ENCODE results near the gene NAT14. TPM values are rescaled to one million over a fixed set of nuclear protein-coding genes. Genes with fewer than 3 reads are reported as not detected.
"Not testable (repeated sequence)": the region's sequence is repeated elsewhere in the genome, so short reads cannot be mapped to it uniquely, and the experiment has no call there.

Gene NAT14
- polyA plus RNA-seq, 1 donor (not counting 4 experiments of a cell fraction or from before 2014, with no cell fraction given): 11.0 TPM

DNA sequence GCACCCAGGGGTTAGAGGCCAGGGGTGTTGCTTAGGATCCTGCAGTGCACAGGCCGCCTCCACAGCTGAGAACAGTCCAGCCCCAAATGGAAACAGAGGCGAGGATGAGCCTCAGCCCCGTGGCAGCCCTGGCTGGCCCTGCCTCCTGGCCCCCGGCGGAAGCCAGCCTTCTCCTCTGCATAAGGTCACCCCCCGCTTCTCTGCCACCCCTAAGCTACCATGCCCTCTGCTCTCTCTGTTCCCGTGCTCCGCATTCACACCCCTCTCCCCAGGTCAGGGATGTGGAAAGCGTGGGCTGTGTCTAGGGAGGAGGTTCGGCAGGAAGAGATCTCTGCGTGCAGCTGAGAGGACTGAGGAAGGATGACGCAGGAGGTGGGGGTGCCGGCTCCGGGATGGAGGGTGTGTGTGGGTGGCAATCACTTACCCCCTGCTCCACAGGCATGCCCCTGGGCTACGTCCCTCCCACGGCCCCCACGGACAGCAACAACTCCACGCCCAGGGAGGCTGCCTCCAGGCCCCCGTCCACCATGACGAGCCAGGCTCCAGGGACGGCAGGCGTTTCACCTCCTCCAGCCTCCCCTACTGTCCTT is 9.3 kb downstream of the NAT14 start:
- Histone ChIP-seq H3K4me2 (ENCODE audit: control insufficient read depth, extremely low read depth, insufficient read depth, low read depth, low read length) (no peak overlapping the region), H3K9ac (ENCODE audit: control insufficient read depth, extremely low read depth, insufficient read depth, low read length) (no peak overlapping the region)

DNA sequence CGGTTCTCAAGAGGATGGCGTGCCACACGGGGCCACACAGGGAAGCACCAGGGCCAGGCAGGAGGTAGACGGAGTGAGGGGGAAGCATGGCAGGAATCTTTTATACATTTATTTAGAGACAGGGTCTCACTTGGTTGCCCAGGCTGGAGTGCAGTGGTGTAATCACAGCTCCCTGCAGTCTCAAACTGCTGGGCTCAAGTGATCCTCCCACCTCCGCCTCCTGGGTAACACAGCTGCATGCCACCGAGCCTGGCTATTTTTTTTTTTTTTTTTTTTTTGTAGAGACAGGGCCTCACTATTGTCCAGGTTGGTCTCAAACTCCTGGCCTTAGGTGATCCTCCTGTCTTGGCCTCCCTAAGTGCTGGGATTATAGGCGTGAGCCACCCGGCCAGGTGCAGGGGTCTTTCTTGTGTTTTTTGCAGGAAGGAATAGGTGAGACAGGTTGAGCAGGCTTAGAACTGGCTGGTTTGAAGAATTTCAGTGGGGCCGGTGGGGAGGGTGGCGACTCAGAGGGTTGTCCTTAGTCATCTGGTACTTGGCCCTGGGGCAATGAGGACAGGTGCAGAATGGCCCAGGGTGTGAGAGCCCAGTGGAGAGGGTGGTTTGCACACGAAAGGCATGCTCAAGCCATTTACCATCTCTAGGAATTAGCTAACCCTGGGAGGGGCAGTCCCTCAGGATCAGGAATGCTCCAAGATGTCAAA is 10.8 kb downstream of the NAT14 start:
- Histone ChIP-seq H4K20me1 (ENCODE audit: control insufficient read depth, extremely low read depth, insufficient read depth, low read length) (no peaks in the 10 kb centered on the region), H2AFZ (ENCODE audit: control insufficient read depth, low read length) (no peak overlapping the region), H3K9me1 (ENCODE audit: control insufficient read depth, extremely low read depth, insufficient read depth, low read length) (no peaks in the 10 kb centered on the region), H3K9ac (ENCODE audit: control insufficient read depth, extremely low read depth, insufficient read depth, low read length) (no peak overlapping the region), H3K27ac (ENCODE audit: control insufficient read depth, insufficient read depth, low read length) (no peak overlapping the region), H3K27me3 (ENCODE audit: control insufficient read depth, extremely low read depth, insufficient read depth, low read length) (peaks cover 48% of the 10 kb centered on the region), H3K4me2 (ENCODE audit: control insufficient read depth, extremely low read depth, insufficient read depth, low read depth, low read length) (no peak overlapping the region), H3K4me1 (ENCODE audit: control insufficient read depth, extremely low read depth, insufficient read depth, low read length) (peaks cover 6% of the 10 kb centered on the region), H3K79me2 (ENCODE audit: control insufficient read depth, insufficient read depth, low read length) (no peaks in the 10 kb centered on the region), H3K4me3 (ENCODE audit: control insufficient read depth in 2 of 3, extremely low read depth in 1 of 3, insufficient read depth in 2 of 3, low read depth in 1 of 3, low read length in 3 of 3) (no peak overlapping the region), H3K9me3 (ENCODE audit: control insufficient read depth, low read depth, low read length) (no peaks in the 10 kb centered on the region), H3K36me3 (ENCODE audit: control insufficient read depth in 2 of 2, extremely low read depth in 1 of 2, insufficient read depth in 2 of 2, low read length in 2 of 2) (no peaks in the 10 kb centered on the region)
- dilution Hi-C loops (cut with MboI; ENCODE audit: extremely low pct_ligation_motif_present, low sequenced_read_pairs): no loop called here
- TF ChIP-seq EZH2 (IDR thresholded peaks at IDR 0.05; ENCODE audit: low read length): no peak
- TF ChIP-seq, protein P1, sequence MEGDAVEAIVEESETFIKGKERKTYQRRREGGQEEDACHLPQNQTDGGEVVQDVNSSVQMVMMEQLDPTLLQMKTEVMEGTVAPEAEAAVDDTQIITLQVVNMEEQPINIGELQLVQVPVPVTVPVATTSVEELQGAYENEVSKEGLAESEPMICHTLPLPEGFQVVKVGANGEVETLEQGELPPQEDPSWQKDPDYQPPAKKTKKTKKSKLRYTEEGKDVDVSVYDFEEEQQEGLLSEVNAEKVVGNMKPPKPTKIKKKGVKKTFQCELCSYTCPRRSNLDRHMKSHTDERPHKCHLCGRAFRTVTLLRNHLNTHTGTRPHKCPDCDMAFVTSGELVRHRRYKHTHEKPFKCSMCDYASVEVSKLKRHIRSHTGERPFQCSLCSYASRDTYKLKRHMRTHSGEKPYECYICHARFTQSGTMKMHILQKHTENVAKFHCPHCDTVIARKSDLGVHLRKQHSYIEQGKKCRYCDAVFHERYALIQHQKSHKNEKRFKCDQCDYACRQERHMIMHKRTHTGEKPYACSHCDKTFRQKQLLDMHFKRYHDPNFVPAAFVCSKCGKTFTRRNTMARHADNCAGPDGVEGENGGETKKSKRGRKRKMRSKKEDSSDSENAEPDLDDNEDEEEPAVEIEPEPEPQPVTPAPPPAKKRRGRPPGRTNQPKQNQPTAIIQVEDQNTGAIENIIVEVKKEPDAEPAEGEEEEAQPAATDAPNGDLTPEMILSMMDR (optimal IDR thresholded peaks at IDR 0.05 in 1 of 3, IDR thresholded peaks at IDR 0.05 in 1 of 3, conservative IDR thresholded peaks at IDR 0.05 in 1 of 3; ENCODE audit: extremely low read depth in 1 of 3, insufficient read depth in 2 of 3, low read length in 3 of 3): no peak
- DNase-seq (ENCODE audit: low read depth, low spot score) (no peak), FAIRE-seq (no peak)

More for the DNA sequence above, 9.3 kb downstream of the NAT14 start:
- Histone ChIP-seq H3K36me3 (ENCODE audit: control insufficient read depth in 2 of 2, extremely low read depth in 1 of 2, insufficient read depth in 2 of 2, low read length in 2 of 2) (no peaks in the 10 kb centered on the region), H3K27ac (ENCODE audit: control insufficient read depth, insufficient read depth, low read length) (no peak overlapping the region), H3K9me3 (ENCODE audit: control insufficient read depth, low read depth, low read length) (no peaks in the 10 kb centered on the region), H2AFZ (ENCODE audit: control insufficient read depth, low read length) (no peak overlapping the region), H3K4me1 (ENCODE audit: control insufficient read depth, extremely low read depth, insufficient read depth, low read length) (peaks cover 6% of the 10 kb centered on the region), H3K79me2 (ENCODE audit: control insufficient read depth, insufficient read depth, low read length) (no peaks in the 10 kb centered on the region), H3K4me3 (ENCODE audit: control insufficient read depth in 2 of 3, extremely low read depth in 1 of 3, insufficient read depth in 2 of 3, low read depth in 1 of 3, low read length in 3 of 3) (no peak overlapping the region), H3K9me1 (ENCODE audit: control insufficient read depth, extremely low read depth, insufficient read depth, low read length) (no peaks in the 10 kb centered on the region), H4K20me1 (ENCODE audit: control insufficient read depth, extremely low read depth, insufficient read depth, low read length) (no peaks in the 10 kb centered on the region), H3K27me3 (ENCODE audit: control insufficient read depth, extremely low read depth, insufficient read depth, low read length) (peaks cover 50% of the 10 kb centered on the region)
- no peak for TF ChIP-seq EZH2 (IDR thresholded peaks at IDR 0.05; ENCODE audit: low read length)
- TF ChIP-seq, protein P1 (optimal IDR thresholded peaks at IDR 0.05 in 1 of 3, IDR thresholded peaks at IDR 0.05 in 1 of 3, conservative IDR thresholded peaks at IDR 0.05 in 1 of 3; ENCODE audit: extremely low read depth in 1 of 3, insufficient read depth in 2 of 3, low read length in 3 of 3): no peak
- FAIRE-seq (no peak), DNase-seq (ENCODE audit: low read depth, low spot score) (no peak)
- dilution Hi-C loops (cut with MboI; ENCODE audit: extremely low pct_ligation_motif_present, low sequenced_read_pairs): no loop called here

DNA sequence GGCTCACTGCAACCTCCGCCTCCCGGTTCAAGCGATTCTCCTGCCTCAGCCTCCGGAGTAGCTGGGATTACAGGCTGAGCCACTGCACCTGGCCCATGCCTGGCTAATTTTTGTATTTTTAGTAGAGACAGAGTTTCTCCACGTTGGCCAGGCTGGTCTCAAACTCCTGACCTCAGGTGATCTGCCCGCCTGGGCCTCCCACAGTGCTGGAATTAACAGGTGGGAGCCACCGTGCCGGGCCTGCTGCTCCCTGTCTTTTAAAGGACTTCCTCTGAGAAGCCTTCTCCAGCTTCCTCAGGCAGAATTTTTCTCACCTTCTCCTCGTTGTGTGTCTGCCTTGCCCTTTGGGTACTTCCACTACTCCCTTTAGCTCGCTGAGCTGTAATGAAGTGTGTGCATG is 11.8 kb downstream of the NAT14 start:
- H4K20me1 ChIP-seq (ENCODE audit: control insufficient read depth, extremely low read depth, insufficient read depth, low read length); H3K27ac ChIP-seq (ENCODE audit: control insufficient read depth, insufficient read depth, low read length); H3K36me3 ChIP-seq (ENCODE audit: control insufficient read depth in 2 of 2, extremely low read depth in 1 of 2, insufficient read depth in 2 of 2, low read length in 2 of 2); H3K4me2 ChIP-seq (ENCODE audit: control insufficient read depth, extremely low read depth, insufficient read depth, low read depth, low read length); DNase-seq (ENCODE audit: low read depth, low spot score); H2AFZ ChIP-seq (ENCODE audit: control insufficient read depth, low read length); H3K9me1 ChIP-seq (ENCODE audit: control insufficient read depth, extremely low read depth, insufficient read depth, low read length); H3K9me3 ChIP-seq (ENCODE audit: control insufficient read depth, low read depth, low read length); H3K79me2 ChIP-seq (ENCODE audit: control insufficient read depth, insufficient read depth, low read length); H3K9ac ChIP-seq (ENCODE audit: control insufficient read depth, extremely low read depth, insufficient read depth, low read length); dilution Hi-C loops (cut with MboI; ENCODE audit: extremely low pct_ligation_motif_present, low sequenced_read_pairs); H3K4me3 ChIP-seq (ENCODE audit: control insufficient read depth in 2 of 3, extremely low read depth in 1 of 3, insufficient read depth in 2 of 3, low read depth in 1 of 3, low read length in 3 of 3); FAIRE-seq; H3K4me1 ChIP-seq (ENCODE audit: control insufficient read depth, extremely low read depth, insufficient read depth, low read length): not testable (repeated sequence)
- H3K27me3 ChIP-seq (ENCODE audit: control insufficient read depth, extremely low read depth, insufficient read depth, low read length): peaks cover 38% of the 10 kb centered on the region

Measured in keratinocyte (primary cell).